NCI-H82 (cell line): ENCODE results near the gene NKAIN4.
A peak's percentile ranks its signal among the peaks of the same experiment; 100 is the strongest.

Experiments
- DNase-seq: peaks from one replicate; lab custom pipeline; 2025; lab: John Stamatoyannopoulos, UW

Gene NKAIN4

GRCh38 chr20:63257629-63258028 lies 3.4 kb upstream of the NKAIN4 start:
- no peak for DNase-seq

DNA sequence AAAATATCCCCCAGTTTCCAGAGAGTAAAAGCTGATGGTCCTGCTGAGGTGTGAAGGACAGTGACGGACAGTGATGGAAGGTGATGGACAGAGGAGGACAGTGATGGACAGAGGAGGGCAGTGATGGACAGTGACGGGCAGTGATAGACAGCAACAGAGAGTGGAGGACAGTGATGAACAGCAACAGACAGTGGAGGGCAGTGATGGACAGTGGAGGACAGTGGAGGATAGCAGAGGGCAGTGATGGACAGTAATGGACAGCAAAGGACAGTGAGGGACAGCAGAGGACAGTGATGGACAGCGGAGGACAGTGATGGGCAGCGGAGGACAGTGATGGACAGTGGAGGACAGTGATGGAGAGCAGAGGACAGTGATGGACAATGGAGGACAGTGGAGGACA lies 2.7 kb upstream of the NKAIN4 start:
- no peak for DNase-seq

DNA sequence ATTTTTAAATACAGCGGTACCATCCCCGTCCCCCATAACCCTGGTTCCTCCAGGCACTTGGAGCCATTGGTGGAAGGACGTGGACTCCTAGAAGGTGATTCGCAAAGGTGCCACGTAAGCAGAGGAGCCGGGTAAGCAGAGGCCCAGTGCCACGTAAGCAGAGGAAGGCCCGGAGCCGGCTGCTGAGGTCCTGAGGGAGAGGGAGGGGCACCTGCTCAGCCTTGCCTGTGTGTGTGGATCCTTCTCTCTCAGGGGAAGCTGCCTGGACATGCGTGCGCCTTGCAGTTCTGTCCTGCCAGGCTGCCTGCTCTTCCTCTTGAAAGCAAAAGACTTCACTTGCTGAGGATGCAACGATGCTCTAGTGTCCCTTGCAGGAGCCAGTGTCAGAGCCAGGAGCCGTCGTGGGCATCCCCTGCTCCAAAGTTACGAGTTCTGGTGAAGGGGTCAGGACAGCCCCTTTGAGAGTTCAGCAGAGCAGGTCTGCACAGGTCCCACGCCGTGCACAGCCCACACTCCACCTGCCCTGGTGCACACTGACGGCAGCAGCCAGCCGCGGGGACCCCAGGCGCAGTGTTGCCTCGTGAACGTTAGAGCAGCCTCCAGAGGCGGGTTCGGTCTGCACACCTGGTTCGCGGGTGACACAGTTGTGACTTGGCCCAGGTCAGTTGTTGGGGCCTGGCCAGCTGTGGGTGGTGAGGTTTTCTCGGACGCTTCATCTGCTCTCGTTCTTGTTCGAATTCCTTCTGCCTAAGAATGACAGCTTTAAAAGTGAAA lies 1.9 kb upstream of the NKAIN4 start:
- no peak for DNase-seq

- DNase-seq = no peak
Observed at GRCh38 chr20:63254606-63255384, 532 bp upstream of the NKAIN4 start.

DNA sequence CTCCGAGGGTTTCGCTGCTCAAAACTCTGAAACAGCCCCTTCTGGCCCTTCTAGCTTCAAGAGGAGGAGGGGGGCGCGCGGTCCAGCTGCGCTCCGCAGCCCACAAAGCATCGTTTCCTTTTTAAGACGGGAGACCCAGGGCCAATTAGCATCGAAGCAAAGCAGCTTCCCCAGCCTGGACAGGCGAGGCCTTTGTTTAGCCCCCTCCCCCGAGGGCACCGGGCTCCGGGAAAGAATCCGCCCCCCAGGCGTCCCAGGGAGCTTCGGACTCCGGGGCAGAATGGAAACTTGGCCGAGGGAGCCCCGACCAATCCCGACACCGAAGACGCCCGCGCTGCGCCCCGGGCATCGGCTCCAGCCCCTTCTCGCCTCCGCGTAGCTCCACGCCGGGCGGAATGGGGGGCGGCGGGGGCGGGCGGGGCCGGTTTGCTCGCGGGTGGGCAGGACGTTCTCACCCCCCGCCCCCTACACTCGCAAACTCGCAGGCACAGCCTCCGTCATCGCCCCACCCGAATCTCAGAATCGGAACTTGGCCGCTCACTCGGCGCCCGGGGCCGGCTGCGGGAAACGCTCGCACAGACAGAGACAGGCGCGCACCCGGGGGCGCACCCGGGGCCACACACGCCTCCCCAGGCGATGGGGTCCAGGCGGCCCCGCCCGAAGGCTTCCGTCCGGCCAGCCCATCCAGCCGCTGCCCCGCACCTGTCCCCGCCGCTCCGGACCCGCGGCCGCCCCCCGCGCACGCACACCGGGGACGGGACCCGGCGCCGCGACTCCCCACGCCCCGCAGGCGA lies 628 bp downstream of the NKAIN4 start:
- no peak for DNase-seq

- DNase-seq = no peak
Observed at GRCh38 chr20:63253065-63253437, 1.2 kb downstream of the NKAIN4 start.

GRCh38 chr20:63252284-63252711 lies 2.0 kb downstream of the NKAIN4 start:
- no peak for DNase-seq

- peak; percentile 36 for DNase-seq
Observed at GRCh38 chr20:63251350-63251749, 2.9 kb downstream of the NKAIN4 start.

GRCh38 chr20:63249891-63250290 lies 4.4 kb downstream of the NKAIN4 start:
- DNase-seq = no peak

DNA sequence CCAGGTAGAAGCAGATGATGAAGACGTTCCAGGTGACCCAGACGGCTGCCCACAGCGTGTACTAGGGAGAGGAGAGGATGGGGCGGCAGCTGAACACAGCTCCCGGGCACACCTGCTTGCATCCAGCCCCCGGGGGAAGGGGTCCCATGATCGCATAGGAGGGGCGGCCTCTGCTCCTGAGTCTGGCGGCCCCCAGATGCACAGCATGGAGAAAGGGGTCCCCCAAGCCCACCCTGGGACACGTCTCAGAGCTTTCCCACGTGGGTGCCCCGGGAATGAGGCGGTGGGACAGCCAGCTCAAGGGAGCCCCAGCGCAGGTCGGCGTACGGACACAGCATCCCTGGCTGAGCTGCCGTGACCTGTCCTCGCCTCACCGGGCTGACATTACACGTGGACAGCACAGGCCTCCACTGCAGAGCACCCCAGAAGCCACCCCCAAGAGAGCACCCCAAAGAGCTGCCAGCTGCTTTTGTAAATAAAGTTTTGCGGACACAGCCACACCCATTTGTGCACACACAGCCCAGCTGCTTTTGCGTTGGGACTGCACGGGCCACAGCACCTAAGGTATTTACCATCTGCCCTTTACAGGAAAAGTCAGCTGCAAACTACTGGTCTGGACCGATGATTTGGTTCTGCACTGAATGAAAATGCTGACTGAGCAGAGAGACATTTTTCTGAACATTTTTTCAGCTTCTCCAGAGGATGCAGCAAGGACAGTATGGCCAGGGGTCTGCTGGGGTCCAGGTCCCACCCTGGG lies 5.2 kb downstream of the NKAIN4 start:
- DNase-seq = no peak

GRCh38 chr20:63247671-63248228 lies 6.5 kb downstream of the NKAIN4 start:
- DNase-seq = no peak

GRCh38 chr20:63246490-63247288 lies 7.6 kb downstream of the NKAIN4 start:
- DNase-seq = no peak

DNA sequence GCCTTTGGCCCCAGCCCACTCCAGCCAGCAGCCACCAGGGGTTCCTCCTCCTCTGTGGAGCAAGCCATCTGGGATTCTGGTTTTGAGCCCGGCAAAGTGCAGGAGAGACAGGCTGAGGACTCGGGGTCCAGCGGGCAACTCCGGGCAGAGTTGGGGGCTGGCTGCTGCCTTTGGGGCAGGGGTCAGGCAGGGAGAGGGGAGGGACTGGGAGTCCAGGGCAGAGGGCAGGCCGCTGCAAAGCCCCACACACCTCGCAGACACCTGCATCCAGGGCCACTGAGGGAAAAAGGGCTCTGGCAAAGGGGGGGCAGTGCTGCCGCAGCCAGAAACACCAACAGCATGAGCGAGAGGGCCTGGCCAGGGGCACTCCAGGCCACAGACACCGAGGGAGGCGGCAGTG lies 9.8 kb downstream of the NKAIN4 start:
- DNase-seq = no peak

GRCh38 chr20:63243604-63244247 lies 10.5 kb downstream of the NKAIN4 start:
- DNase-seq = no peak

DNA sequence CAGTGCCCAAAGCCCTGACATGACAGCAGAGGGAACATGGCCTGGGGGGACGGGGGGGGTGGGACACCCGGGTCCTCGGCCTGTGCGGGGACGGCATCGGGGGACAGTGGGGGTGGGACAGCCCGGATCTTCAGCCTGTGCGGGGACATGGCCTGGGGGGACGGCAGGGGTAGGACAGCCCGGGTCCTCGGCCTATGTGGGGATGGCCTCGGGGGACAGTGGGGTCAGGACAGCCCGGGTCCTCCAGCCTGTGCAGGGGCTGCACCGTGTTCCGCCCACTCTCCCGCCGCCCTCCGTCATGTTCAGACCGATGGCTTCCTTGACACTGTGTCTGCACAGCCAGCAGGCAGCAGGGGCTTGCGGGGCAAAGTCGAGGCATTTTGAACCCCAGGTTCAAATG lies 11.5 kb downstream of the NKAIN4 start:
- no peak for DNase-seq

GRCh38 chr20:63241272-63241671 lies 13.0 kb downstream of the NKAIN4 start:
- no peak for DNase-seq

DNA sequence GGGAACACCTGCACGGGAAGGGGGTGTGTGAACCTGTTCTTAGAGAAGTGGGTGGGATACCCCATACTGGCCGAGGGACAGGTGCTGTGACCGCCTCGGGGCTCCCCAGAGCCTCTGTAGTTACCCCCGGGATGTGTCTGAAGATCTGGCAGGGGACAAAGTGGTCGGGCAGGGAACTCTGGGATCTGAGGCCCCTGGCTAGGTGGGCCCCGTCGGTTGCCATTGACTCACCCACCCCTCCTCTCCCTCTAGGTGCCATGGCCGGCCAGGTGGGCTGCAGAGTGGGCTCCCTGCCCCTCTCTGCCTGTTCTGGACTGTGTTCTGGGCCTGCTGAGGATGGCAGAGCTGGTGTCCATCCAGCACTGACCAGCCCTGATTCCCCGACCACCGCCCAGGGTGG lies 14.3 kb downstream of the NKAIN4 start:
- DNase-seq = no peak

- no peak for DNase-seq
Observed at GRCh38 chr20:63239431-63239830, 14.8 kb downstream of the NKAIN4 start.

DNA sequence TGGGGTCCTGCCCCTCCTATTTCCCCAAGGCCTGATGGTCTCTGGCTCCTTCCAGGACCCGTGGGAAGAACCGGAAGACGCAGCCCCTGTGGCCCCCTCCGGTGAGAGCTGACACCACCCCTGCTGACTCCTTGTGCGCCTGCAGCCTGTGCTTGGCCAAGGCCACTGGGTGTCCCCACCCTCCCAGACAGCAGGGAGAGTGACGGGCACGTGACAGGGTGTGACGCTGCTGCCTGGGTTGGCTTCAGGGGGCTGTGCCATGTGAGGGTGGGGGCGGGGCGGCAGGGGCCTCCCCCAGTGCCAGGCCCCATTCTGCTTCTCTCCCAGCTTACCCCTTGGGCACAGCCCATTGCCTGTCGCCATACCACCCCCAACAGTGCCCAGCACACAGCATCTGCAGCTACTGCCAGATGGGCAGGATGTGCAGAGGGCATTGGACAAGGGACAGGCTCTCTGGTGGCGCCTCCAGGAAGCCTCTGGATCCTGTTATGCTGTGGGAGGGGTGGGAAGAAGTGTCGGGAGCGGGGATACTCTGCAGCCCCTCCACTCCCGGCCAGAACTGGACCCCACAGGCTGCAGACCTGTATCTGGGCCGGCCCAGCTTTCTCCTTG lies 15.6 kb downstream of the NKAIN4 start:
- peak; percentile 28 for DNase-seq

DNA sequence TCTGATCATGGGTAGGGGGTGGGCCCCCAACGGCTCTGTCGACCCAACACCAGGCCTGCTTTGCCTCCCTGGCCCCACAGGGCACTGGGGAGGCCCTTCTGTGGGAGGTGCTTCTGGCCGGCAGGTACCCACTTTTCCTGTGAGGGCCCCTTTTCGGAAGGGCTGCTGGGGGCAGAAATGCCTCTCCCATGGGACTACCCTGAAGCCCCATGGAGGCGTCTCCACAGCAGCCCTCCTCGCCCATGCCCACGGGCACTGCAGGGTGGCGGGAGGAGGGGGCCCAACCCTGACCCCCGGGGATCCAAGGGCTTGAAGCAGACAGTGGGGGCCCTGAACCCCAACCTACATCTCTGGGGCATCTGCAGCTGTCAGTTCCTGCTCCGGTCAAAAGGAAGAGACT lies 16.2 kb downstream of the NKAIN4 start:
- no peak for DNase-seq
